WI38 (cell line): ENCODE results near the gene MEG3.

ENCODE experiments used
- H3K4me3 ChIP-seq: 2 replicates; pipeline ENCODE4 v1.5.1; 2011; ENCODE audit warnings: low read depth, mild to moderate bottlenecking, control low read depth, low read length
- TF ChIP-seq, protein P1 (sequence below): IDR thresholded peaks from 2 replicates; pipeline ENCODE4 v1.5.1; 2012; ENCODE audit warnings: low read depth, mild to moderate bottlenecking, control low read depth, low read length

Gene MEG3

DNA sequence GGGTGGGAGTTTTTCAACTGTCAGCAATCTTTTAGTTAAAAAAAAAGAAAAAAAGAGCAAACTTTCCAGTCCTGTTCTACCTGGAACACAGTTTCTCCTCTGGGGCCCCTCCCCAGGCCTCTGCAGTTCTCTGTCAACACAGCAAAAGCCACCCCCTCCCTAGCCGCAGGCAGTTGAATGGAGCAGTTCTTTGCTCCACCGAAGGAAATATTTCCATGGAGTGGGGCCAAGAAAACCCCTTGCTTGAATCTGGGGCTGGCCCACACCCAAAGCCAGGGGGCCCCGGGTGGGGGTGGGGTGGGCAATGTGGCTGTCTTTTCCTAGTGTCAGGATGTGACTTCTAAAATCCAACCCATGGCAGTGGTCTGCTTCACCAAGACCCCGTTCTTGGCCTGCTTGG, 5.0 kb upstream of the MEG3 start:
- TF ChIP-seq, protein P1, sequence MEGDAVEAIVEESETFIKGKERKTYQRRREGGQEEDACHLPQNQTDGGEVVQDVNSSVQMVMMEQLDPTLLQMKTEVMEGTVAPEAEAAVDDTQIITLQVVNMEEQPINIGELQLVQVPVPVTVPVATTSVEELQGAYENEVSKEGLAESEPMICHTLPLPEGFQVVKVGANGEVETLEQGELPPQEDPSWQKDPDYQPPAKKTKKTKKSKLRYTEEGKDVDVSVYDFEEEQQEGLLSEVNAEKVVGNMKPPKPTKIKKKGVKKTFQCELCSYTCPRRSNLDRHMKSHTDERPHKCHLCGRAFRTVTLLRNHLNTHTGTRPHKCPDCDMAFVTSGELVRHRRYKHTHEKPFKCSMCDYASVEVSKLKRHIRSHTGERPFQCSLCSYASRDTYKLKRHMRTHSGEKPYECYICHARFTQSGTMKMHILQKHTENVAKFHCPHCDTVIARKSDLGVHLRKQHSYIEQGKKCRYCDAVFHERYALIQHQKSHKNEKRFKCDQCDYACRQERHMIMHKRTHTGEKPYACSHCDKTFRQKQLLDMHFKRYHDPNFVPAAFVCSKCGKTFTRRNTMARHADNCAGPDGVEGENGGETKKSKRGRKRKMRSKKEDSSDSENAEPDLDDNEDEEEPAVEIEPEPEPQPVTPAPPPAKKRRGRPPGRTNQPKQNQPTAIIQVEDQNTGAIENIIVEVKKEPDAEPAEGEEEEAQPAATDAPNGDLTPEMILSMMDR: no peak
- H3K4me3 ChIP-seq: no peak overlapping the region

DNA sequence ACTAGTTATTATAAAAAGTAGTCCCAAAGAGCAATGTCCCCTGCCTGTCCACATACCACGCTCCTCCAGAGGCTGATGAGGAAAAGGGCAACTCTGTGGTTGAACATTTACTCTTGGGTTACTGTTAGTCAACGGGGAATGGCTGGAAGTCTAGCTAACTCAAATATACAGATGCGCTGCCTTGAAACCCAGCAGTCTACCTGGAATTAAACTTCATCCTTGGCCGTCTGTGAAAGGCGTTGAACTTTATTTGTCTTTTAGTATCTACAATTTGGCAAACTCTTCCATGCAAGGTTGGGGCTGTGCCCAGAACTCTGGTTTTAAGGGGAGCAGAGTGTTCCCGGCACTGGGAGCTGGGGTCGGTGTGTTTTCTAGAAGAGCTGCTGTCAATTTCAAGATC, 3.9 kb upstream of the MEG3 start:
- TF ChIP-seq, protein P1: no peak
- no peak overlapping the region for H3K4me3 ChIP-seq

DNA sequence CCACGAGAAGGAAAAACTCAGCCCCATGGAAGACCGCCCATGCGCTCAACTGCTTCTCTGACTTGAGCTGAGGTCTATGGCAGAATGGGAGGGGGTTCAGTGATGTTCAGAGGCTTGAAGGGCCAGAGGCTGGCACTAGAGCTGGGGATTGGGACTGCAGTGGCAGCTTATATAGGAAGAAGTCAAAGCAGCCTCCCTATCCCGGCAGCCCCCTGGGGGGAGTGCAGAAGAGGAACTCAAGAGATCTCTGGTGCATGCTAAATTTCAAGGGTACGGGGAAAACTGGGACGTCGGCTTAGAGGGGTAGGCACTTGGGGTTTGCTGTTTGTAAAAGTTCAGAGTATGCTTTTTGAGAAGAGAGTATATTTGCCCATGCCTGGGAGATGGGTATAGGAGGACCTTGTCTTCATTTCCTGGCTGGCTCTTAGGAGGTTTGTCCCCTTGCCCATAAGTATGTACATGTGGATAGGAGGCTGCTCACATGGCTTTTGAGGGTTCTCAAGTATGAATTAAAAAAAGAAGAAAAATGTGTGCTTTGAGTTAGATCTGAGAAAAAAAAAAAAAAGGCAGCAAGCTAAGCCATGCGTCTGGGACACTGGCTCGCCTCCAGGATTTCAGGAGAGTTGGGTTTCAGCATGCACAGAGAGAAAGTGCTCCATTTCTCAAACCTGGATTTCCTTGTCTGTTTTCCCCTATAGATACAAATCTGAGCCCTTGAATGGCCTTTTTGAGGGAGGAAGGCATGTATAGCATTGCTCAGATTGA, 3.2 kb upstream of the MEG3 start:
- H3K4me3 ChIP-seq: no peak overlapping the region
- TF ChIP-seq, protein P1: no peak

DNA sequence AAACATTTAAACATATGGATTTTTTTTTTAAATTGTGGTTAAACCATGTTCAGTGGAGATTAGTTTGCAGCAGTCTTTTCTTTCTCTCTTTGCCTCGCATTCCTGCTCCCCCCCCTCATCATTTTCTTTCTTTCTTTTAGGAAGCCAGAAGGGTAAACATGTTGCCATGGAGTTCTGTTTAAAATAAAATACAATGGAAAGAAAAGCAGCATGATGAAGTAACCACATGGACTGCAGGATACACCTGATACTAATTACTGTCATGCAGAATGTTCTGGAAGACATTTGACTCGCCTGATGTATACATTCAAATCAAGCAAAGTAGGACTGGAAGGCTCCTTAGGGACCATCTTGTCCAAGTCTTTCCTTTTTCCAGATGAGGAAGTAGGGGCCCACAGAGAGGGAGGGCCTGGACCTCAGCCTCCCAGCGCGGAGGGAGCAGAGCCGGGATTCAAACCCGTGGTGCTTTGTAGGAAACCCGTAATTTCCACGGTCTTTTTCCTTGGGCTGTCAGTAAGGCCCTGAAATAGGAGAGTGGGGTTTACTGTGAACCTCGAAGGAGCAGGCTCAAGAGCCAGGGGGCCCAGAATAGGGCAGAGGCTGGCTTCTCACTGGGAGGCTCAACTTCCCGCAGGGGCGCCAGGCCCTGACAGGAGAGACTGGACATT, 2.4 kb upstream of the MEG3 start:
- TF ChIP-seq, protein P1: no peak

DNA sequence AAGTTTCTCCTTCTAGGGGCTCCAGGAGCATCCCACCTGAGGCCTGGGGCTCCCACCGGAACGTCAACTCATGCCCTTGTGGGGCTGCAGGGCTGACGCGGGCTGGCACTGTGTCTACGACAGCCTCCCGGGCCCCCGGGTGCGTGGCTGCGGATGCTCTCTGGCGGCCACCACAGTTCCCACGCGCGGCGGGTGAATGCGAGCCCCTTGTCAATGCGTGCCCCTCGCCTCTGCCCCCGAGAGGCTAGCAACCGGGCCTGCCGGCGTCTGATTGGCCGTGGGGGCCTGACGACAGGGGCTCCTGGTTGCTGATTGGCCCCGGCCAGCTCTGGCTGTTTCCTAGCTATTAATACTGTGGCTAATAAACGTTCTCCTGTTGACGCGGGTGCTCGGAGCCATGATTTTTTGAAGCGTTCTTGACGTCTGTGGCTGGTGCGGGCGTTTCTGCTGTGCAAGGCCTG, 1.8 kb upstream of the MEG3 start:
- H3K4me3 ChIP-seq: no peak overlapping the region
- TF ChIP-seq, protein P1: no peak

More for the DNA sequence above, 2.4 kb upstream of the MEG3 start:
- H3K4me3 ChIP-seq: no peak overlapping the region

DNA sequence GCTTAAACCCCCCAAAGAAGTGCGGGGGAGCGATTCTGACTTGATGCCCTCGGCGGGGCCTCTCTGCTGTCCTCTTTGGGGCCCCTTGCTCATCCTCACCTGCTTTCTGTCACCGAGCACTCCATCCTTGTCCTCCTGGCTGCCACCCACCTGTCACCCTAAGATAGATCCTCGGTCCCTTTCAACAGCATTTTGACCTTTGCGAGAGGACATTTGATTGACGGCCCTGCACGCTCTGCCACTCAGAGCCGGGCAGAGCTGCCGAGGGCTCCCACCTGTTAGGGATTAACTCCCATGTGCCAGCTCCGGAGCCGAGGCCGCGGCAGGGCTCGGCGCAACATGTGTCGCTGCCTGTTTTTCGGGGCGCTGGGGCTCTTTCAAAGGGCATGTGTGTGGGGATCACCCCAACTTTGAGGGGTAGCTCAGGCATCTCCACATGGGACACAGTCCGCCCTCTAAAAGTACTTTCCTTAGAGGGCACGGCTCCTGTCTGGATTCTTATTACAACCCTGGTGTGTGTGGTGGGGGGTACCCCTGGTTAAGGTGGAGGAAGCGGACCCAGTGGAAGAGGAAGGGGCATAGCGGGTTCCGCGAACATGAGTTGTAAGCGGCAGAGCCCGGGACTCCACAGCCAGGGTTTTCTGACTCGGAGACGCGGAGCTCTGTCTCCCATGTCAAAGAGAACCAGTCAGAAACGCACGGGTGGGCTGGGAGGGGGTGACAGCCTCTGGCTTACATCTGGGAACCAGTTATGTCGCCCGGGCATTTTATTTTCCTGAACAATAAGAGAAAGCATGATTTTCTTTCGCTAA, 811 bp upstream of the MEG3 start:
- H3K4me3 ChIP-seq: peak overlapping the region; percentile 79

More for the DNA sequence above, 811 bp upstream of the MEG3 start:
- TF ChIP-seq, protein P1: no peak
